ENCODE results near the gene TBX1. TPM values are rescaled to one million over a fixed set of nuclear protein-coding genes. Genes with fewer than 3 reads are reported as not detected.
A peak's percentile ranks its signal among the peaks of the same experiment; 100 is the strongest.

The TBX1 gene
- total and polyA plus RNA-seq, 2 of the 8 experiments (the other 6 are each of a cell fraction or from before 2014, with no cell fraction given) = 0.28 TPM; not detected in 1

DNA sequence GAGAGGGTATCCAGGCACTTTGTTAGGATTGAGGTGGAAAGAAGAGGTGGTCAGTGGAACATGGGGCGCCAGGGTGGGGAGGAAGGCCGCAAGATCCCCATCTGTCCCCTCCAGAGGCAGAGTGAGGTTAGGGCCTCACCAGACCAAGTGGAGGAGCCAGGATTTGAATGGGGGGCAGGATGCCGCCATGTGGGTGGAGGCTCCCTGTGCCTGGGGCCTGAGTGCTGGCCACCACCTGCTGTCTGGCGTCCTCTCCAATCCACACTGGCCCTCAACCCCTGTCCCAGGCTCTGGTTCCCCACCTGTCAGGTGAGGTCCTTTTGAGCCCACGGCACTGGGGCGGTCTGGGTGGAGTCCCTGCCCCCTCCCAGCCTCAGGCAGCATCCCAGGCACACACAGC, 17.5 kb upstream of the TBX1 start:
- 89% methylated on average over 6 of the region's 6 CpGs; no CpG with 5 or more reads in 1 of the 2 experiments for WGBS, 2 experiments (ENCODE audit: extremely low coverage in 1 of 2, insufficient coverage in 1 of 2, insufficient read length in 1 of 2, insufficient replicate concordance in 2 of 2, low coverage in 1 of 2, low lambda C conversion rate in 2 of 2, missing lambda C conversion rate in 1 of 2)

More for the DNA sequence above, 17.5 kb upstream of the TBX1 start:
- peaks cover 0 to 1% of the 10 kb centered on the region in 2 experiments for H4K20me1 ChIP-seq (replicated peaks in 1 of 2; ENCODE audit: control insufficient read depth in 1 of 2, insufficient read depth in 2 of 2, low read length in 2 of 2)
- CTCF ChIA-PET (ENCODE audit: partially characterized antibody) = interaction anchor here (1.3 to 5.0 kb wide), 6 partner anchors 8 to 205 kb away, joined by 3 to 43 read pairs (median 10); no protein-coding TSS in a partner anchor
- H2BK12ac ChIP-seq (ENCODE audit: low read depth, low read length) = 0 out of 2 replicates have a peak overlapping the region, but pooled peaks have one; percentile 17
- TF ChIP-seq KDM5A (IDR thresholded peaks at IDR 0.05; ENCODE audit: low read length) (no peak), JUN (IDR thresholded peaks at IDR 0.05; ENCODE audit: low read depth, low read length) (no peak), YY1 (IDR thresholded peaks at IDR 0.05; ENCODE audit: low read depth, low read length) (no peak), RBBP5 (IDR thresholded peaks at IDR 0.05; ENCODE audit: borderline replicate concordance, low read depth, low read length) (no peak), BRCA1 (IDR thresholded peaks at IDR 0.05; ENCODE audit: low read depth, low read length) (no peak), SRF (IDR thresholded peaks at IDR 0.05; ENCODE audit: low read depth, low read length) (no peak), ZNF274 (IDR thresholded peaks at IDR 0.05; ENCODE audit: borderline replicate concordance, extremely low read depth, low read length) (no peak)
- TF ChIP-seq, protein P1, sequence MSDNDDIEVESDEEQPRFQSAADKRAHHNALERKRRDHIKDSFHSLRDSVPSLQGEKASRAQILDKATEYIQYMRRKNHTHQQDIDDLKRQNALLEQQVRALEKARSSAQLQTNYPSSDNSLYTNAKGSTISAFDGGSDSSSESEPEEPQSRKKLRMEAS (IDR thresholded peaks at IDR 0.05) = no peak
- peak overlapping the region; percentile 53 for H3K4ac ChIP-seq (replicated peaks; ENCODE audit: insufficient read length, low read depth, low read length)
- no peak for FAIRE-seq
- H3K79me2 ChIP-seq (ENCODE audit: control insufficient read depth in 1 of 2, insufficient read depth in 2 of 2, low read length in 2 of 2) = no peaks in the 10 kb centered on the region
- no peak overlapping the region for H3K9ac ChIP-seq (replicated peaks in 1 of 4; ENCODE audit: extremely low read depth in 1 of 4, low read depth in 3 of 4, low read length in 3 of 4)
- H3K36me3 ChIP-seq (ENCODE audit: control insufficient read depth in 2 of 4, insufficient read depth in 4 of 4, low read length in 3 of 4) = no peaks in the 10 kb centered on the region
- H3K9me3 ChIP-seq (ENCODE audit: insufficient read depth in 2 of 2, low read depth in 1 of 2, low read length in 1 of 2) = no peaks in the 10 kb centered on the region
- H3K18ac ChIP-seq (ENCODE audit: extremely low read depth, low read length) = no peak overlapping the region
- H2AFZ ChIP-seq (ENCODE audit: low read length) = no peak overlapping the region
- H3K56ac ChIP-seq (replicated peaks; ENCODE audit: insufficient read length, low read depth, low read length) = no peak overlapping the region
- H2BK15ac ChIP-seq (ENCODE audit: low read length) = no peak overlapping the region
- H3K14ac ChIP-seq (ENCODE audit: insufficient read length) = no peak overlapping the region
- H4K8ac ChIP-seq (ENCODE audit: extremely low read depth, insufficient read depth, low read length) = no peak overlapping the region
- H3K79me1 ChIP-seq (ENCODE audit: low read depth, low read length) = no peaks in the 10 kb centered on the region
- POLR2A ChIA-PET (ENCODE audit: partially characterized antibody) = no interaction called here
- H3K4me1 ChIP-seq (replicated peaks in 1 of 4; ENCODE audit: control insufficient read depth in 3 of 4, insufficient read depth in 4 of 4, low read length in 3 of 4) = peaks cover 0 to 15% (median 2%) of the 10 kb centered on the region in 4 experiments; a peak in 3 of 7 replicates
- H3K27ac ChIP-seq (ENCODE audit: low read depth, low read length) = no peak overlapping the region
- H2BK20ac ChIP-seq (ENCODE audit: low read length) = no peak overlapping the region
- no peak overlapping the region for H3K23ac ChIP-seq (ENCODE audit: insufficient read length)
- H4K91ac ChIP-seq (replicated peaks; ENCODE audit: insufficient read length, low read length) = no peak overlapping the region
- no peak overlapping the region for H2AK5ac ChIP-seq (ENCODE audit: low read depth, low read length)
- no peaks in the 10 kb centered on the region; the same call in 1 of the 2 replicates for H3K23me2 ChIP-seq (ENCODE audit: low read depth, low read length)
- no peak overlapping the region for H3K4me2 ChIP-seq (ENCODE audit: insufficient read depth in 1 of 2, low read depth in 2 of 2, low read length in 2 of 2)
- no peak overlapping the region for H2BK120ac ChIP-seq (replicated peaks; ENCODE audit: low read depth, low read length)
- no peak overlapping the region for H3K4me3 ChIP-seq (ENCODE audit: extremely low read depth in 1 of 4, insufficient read depth in 2 of 4, low read depth in 3 of 4, low read length in 4 of 4)
- no peak overlapping the region for H4K5ac ChIP-seq (ENCODE audit: insufficient read length, low read depth, low read length)
- no peak for DNase-seq (ENCODE audit: low read depth in 1 of 2, low spot score in 2 of 2)
- H2BK5ac ChIP-seq (ENCODE audit: low read depth, low read length) = no peak overlapping the region
- H3K27me3 ChIP-seq (replicated peaks in 1 of 4; ENCODE audit: control insufficient read depth in 3 of 4, extremely low read depth in 1 of 4, insufficient read depth in 3 of 4, low read length in 3 of 4) = no peaks in the 10 kb centered on the region; a peak in 1 of 7 replicates
